NT2/D1 (cell line): ENCODE data around the gene HSD11B1.

Source experiments
- YY1 ChIP-seq: IDR thresholded peaks from 2 replicates; pipeline ENCODE4 v1.6.1; 2011; ENCODE audit not compliant: insufficient read length, insufficient read depth
- ZNF274 ChIP-seq: IDR thresholded peaks from 2 replicates; pipeline ENCODE4 v1.6.1; 2011; ENCODE audit warnings: mild to moderate bottlenecking, low read depth, low read length

- TF ChIP-seq YY1: no peak
- no peak for TF ChIP-seq ZNF274
Observed at GRCh38 chr1:209710093-209710492, 5.4 kb downstream of the HSD11B1 start.
